8988T (cell line): ENCODE data around the gene FBXO38.

Experiments used
- DNase-seq: peaks from one replicate; pipeline ENCODE4 v3.0.0; 2011

FBXO38 gene

GRCh38 chr5:148384380-148384737 is 601 bp downstream of the FBXO38 start:
- no peak for DNase-seq

- no peak for DNase-seq
Measured at GRCh38 chr5:148385094-148385493, 1.3 kb downstream of the FBXO38 start.

- DNase-seq, result no peak
Measured at GRCh38 chr5:148386041-148386440, 2.3 kb downstream of the FBXO38 start.

GRCh38 chr5:148387325-148387724 is 3.6 kb downstream of the FBXO38 start:
- DNase-seq, result no peak

- DNase-seq, result no peak
Measured at GRCh38 chr5:148388696-148389095, 4.9 kb downstream of the FBXO38 start.

DNA sequence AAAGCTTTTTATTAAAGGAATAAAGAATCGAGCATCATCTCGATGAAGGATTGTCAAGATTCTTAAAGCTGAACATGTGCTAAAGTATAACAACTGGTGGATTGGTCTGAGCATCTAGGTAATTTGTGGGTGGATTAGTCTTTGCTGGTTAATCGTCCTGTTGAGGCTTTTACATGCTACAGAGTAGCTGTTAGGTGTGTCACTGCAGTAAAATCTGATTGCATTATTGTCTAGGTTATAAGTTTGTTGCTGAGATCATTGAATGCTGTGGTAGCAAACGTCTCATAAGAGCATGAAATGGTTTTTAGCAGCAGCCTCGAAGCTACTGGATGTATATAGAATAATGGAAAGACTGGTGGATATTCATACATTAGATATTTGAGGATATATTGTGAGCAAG is 7.2 kb downstream of the FBXO38 start:
- DNase-seq, result no peak

DNA sequence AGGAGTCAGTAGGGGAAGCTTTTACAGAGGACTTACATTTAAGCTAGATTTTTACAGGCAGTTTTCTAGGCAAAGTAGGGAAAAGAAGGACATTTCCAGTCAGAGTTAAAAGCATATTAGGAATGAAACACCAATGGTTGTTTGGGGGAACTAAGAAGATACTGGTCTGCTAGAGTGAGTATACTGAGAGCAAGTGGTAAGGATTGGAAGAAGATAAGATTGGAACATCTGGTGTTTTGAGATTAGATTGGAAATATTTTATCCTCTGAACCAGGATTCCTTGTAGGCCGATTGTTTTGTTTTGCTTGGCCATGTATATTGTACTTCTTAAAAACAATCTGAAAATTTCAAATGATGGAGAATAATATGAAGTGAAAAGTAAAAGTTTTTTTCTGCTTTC is 7.7 kb downstream of the FBXO38 start:
- DNase-seq, result no peak

- no peak for DNase-seq
Measured at GRCh38 chr5:148393390-148393741, 9.6 kb downstream of the FBXO38 start.

- no peak for DNase-seq
Measured at GRCh38 chr5:148394587-148395019, 10.8 kb downstream of the FBXO38 start.

- no peak for DNase-seq
Measured at GRCh38 chr5:148395031-148395430, 11.3 kb downstream of the FBXO38 start.

GRCh38 chr5:148397968-148398595 is 14.3 kb downstream of the FBXO38 start:
- DNase-seq, result no peak

DNA sequence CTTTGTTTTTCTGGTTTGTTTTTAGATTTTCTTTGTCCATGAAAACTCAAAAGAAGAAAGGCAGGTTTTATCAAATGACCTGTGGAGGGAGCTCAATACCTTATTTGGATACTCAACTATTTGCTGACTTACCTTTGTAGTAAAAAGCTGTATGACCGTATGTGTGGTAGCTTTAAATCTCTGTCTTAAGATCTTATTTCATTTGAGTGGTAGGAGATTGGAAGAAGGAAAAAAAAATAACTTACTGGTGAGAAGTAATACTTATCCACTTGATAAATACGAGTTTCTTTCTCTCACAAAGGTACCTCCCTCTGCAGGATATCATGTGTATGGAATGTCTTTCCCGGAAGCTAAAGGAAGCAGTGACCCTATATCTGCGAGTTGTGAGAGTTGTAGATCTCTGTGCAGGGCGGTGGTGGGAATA is 15.0 kb downstream of the FBXO38 start:
- no peak for DNase-seq

- DNase-seq, result no peak
Measured at GRCh38 chr5:148401604-148402003, 17.8 kb downstream of the FBXO38 start.

DNA sequence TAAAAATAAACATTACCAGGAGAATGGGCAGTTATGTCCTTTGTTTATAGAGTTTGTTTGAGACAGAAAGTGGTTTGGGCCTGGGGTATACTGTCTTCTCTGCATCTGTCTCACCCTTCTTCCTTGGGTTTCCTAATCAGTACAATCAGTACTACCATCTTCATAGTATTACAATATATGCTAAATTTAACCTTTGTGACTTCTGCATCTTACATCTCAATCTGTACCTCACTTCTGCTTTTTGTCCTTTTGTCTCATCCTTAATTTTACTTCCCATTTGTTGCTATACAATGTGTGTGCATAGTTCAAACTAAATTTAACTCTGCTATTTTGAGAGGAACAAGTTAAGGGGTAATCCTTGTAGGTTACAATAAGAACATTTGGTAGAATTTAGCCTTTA is 19.6 kb downstream of the FBXO38 start:
- no peak for DNase-seq

- no peak for DNase-seq
Measured at GRCh38 chr5:148406406-148406805, 22.6 kb downstream of the FBXO38 start.

DNA sequence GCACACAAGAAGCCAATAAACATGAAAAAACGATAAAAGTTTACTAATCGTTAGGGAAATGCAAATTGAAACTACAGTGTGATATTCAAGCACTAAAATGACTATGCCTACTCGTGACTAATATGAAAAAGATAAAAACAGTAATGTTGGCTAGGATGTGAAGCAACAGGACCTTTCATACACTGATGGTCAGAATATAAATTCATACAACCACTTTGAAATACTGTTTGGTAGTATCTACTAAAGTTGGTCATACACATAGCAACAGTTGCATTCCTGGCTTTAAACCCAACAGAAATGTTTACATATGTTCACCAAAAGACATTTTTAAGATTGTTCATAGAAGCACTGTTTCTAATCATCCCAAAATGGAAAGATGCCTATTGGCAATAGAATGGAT is 24.3 kb downstream of the FBXO38 start:
- DNase-seq, result no peak

DNA sequence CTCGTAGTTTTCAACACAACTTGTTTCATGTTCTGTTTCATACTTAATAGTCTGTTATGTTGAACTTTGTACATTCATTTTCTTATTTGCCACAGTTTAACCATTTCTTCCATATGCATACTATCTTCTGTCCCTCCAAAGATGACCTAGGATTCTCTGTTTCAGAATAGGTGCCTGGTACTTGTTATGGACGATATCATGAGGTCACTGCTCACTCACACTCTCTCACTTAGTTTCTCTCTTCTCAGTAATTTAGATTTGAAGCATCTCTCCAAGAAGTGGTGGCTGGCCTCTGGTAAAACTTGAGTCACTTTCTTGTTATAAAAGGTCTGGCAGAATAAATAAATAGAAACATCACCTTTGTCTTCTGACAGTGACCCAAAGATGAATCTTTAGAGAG is 28.4 kb downstream of the FBXO38 start:
- no peak for DNase-seq

DNA sequence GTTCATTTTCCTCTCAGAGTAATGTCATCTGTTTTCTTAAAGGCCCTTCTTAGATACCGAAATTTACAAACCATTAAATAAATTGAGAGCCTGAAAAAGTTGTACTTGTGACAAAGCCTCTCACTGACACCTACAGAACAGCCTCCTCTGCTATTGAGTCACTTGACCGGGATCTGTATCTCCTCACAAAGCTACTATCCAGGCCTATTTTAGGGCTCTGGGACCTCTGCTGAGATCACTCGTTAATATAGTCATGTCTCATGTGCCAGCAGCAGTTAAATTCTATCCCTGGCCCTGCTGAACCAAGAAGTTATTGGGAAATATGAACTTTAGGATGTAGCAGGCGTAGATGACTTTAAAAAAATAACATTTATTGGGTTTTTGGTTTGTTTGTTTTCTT is 31.1 kb downstream of the FBXO38 start:
- no peak for DNase-seq

DNA sequence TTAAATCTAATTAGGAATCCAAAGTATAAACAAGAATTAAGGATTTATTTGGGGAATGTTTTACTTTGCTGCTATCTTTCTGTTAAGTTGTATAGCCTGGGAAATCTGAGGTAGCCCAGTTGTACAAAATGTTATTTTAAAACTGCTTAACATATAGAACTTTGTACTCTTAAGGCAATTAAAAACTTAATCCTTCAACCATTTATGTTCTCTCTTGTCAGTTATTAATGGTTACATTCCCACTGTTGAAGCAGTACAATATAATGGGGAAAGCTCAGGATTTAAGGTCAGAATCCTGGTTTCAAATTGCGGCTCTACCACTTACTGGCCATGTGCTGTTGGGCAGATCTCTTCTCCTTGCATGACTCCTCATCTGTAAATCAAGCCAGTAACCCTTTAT is 32.7 kb downstream of the FBXO38 start:
- no peak for DNase-seq

DNA sequence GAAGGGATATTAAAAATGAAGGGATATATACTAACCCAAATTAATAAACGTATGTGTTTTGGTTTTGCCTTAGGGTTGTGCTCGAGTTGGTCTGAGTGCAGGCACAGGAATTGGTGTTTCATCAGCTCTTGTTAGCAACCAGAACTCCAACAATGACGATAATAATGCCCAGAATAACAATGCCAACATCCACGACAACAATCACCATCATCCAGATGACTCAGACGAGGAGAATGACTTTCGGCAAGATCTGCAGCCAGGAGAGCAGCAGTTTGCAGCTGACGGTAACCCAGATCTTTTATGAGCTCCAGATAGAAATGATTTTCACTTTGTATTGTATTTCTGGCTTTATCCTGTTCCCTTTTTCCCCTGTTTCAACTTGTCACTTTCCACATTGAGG is 33.2 kb downstream of the FBXO38 start:
- DNase-seq, result no peak

GRCh38 chr5:148418511-148418910 is 34.8 kb downstream of the FBXO38 start:
- no peak for DNase-seq

DNA sequence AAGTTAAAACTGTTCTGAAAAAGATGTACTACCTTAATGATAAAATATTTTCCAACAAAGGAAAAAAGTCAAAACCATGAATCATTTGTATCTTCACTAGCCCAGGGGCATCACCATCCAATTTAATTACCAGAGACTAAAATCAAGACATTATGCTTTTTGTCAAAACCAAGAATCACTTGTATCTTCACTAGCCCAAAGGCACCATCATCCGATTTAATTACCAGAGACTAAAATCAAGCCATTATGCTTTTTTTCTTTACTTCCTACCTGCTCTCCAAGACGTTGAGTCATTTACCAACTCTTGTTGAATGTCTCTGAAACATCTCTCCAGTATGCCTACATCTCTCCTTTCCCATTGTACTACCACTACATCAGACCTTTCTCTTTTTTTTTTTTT is 37.9 kb downstream of the FBXO38 start:
- no peak for DNase-seq

DNA sequence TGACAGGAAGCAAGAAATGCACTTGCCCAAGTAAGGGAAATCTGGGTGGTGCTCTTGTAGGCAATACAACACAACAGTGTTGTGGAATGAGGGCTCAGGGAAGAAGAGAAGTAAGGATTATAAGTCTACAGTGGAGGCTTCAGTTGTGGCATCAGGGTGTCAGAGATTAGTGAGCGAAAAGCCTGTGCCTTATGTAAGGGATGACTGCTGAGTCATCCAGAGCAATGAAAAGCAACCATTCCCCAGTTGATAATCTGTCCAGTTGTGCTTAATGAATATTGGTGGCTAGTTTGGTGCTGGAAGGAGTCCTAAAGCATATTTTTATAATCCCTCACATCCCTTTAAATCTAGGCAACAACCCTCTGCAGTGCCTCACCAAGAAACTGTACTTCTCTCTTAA is 42.0 kb downstream of the FBXO38 start:
- no peak for DNase-seq

DNA sequence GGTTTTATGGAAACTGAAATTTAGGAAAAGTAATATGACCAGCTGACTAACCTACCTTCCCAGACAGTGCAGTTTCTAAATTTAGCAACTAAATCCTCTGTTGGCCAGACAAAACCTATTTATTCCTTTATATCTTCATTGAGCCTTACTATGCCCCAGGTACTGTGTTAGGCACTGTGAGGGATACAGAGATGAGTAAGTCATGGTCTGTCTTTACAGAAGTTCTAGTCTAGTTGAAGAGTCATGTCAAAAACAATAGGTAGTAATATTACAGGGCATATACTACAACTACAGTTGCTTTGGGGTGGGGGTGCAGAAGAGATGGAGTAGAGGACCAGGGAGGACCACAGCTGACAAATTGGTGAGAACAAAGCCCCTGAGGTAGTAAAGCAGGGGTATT is 42.8 kb downstream of the FBXO38 start:
- DNase-seq, result no peak

GRCh38 chr5:148427370-148428042 is 43.7 kb downstream of the FBXO38 start:
- DNase-seq, result no peak
